Endothelial cell of umbilical vein (primary cell): ENCODE data around the gene TRPV2. TPM values are rescaled to one million over a fixed set of nuclear protein-coding genes. Genes with fewer than 3 reads are reported as not detected.

Source experiments
- BruUV-seq: library from RNA; stranded (reverse); fragments of 400-500 nt; replicated peaks from 2 replicates; lab custom pipeline; 2021; lab: Mats Ljungman, UMichigan
- CTCF ChIA-PET: fragments of 300-600, 350-600 bp; sonication (Branson Sonifier 250); formaldehyde crosslinking; loops from one replicate; lab custom pipeline; 2021; ENCODE audit warnings: antibody characterized with exemption, inconsistent platforms; lab: Charles Lee
- POLR2A ChIA-PET: fragments of 300-600, 350-600 bp; sonication (Branson Sonifier 250); formaldehyde crosslinking; loops from one replicate; lab custom pipeline; 2021; ENCODE audit warnings: antibody characterized with exemption, inconsistent platforms; lab: Charles Lee
- DNase-seq: peaks from one replicate; pipeline ENCODE4 v3.0.0-alpha.2; 2011; ENCODE audit warnings: low read depth, low spot score
- FAIRE-seq: peaks from 2 replicates; lab custom pipeline; 2011; peaks lifted over from hg19 to GRCh38; lab: Jason Lieb, UNC
- H2AFZ ChIP-seq: 2 replicates; pipeline ENCODE4 v1.6.0; 2012; ENCODE audit warnings: low read depth, low read length, control low read depth, inconsistent platforms
- H3K27ac ChIP-seq: 2 replicates; pipeline ENCODE4 v1.5.1; 2011; ENCODE audit warnings: low read depth, mild to moderate bottlenecking, control low read depth, low read length, moderate library complexity; ENCODE audit not compliant: insufficient read depth
- H3K27me3 ChIP-seq, 2 experiments: 2 replicates each; pipeline versions ENCODE4 v1.6.0 to v1.6.1; 2011; ENCODE audit warnings: low read length in 2 of 2, mixed read lengths in 1 of 2; ENCODE audit not compliant: control insufficient read depth in 2 of 2, insufficient read depth in 2 of 2
- H3K36me3 ChIP-seq, 2 experiments: 2 replicates in 1 of 2; 3 replicates in 1 of 2; pipeline ENCODE4 v1.5.1; 2011; ENCODE audit warnings: low read length in 2 of 2, mild to moderate bottlenecking in 1 of 2, moderate library complexity in 1 of 2; ENCODE audit not compliant: control insufficient read depth in 2 of 2, insufficient read depth in 2 of 2; ENCODE audit errors: extremely low read depth in 1 of 2
- H3K4me1 ChIP-seq: 3 replicates; pipeline ENCODE4 v1.5.1; 2011; ENCODE audit warnings: mild to moderate bottlenecking, low read length; ENCODE audit not compliant: control insufficient read depth, insufficient read depth; ENCODE audit errors: extremely low read depth
- H3K4me2 ChIP-seq: 2 replicates; pipeline ENCODE4 v1.6.1; 2011; ENCODE audit warnings: low read length, control low read depth, mixed read lengths; ENCODE audit not compliant: insufficient read depth
- H3K4me3 ChIP-seq, 3 experiments: fragments of 200-600 bp in 1 of 3; sonication (generic), shearing (Covaris generic) in 1 of 3; replicated peaks in 1 of 3; 2 replicates each; pipeline ENCODE4 v1.5.1; 2011 to 2016; ENCODE audit warnings: control low read depth in 3 of 3, low read length in 3 of 3, mild to moderate bottlenecking in 2 of 3, inconsistent platforms in 1 of 3, low read depth in 1 of 3, moderate library complexity in 1 of 3; ENCODE audit not compliant: insufficient read depth in 1 of 3
- H3K79me2 ChIP-seq: 2 replicates; pipeline ENCODE4 v1.6.0; 2012; ENCODE audit warnings: low read length, inconsistent platforms; ENCODE audit not compliant: control insufficient read depth, insufficient read depth
- H3K9ac ChIP-seq: replicated peaks from 2 replicates; pipeline ENCODE3; 2011; ENCODE audit warnings: low read length, control low read depth; ENCODE audit not compliant: insufficient read depth; ENCODE audit errors: extremely low read depth
- H3K9me1 ChIP-seq: replicated peaks from 3 replicates; pipeline ENCODE4 v1.6.0; 2011; ENCODE audit warnings: mild to moderate bottlenecking, low read length; ENCODE audit not compliant: control insufficient read depth, insufficient read depth; ENCODE audit errors: extremely low read depth
- H3K9me3 ChIP-seq: replicated peaks from 2 replicates; pipeline ENCODE4 v1.5.1; 2012; ENCODE audit warnings: low read length, inconsistent platforms; ENCODE audit not compliant: control insufficient read depth, insufficient read depth
- H4K20me1 ChIP-seq: replicated peaks from 2 replicates; pipeline ENCODE3; 2011; ENCODE audit warnings: mild to moderate bottlenecking, low read length; ENCODE audit not compliant: control insufficient read depth, insufficient read depth; ENCODE audit errors: extremely low read depth
- EZH2 ChIP-seq: IDR thresholded peaks from 2 replicates; pipeline ENCODE4 v1.6.1; 2012; ENCODE audit warnings: borderline replicate concordance, low read depth, mild to moderate bottlenecking, moderate library complexity, low read length, inconsistent platforms; ENCODE audit not compliant: severe bottlenecking
- FOS ChIP-seq: IDR thresholded peaks from 2 replicates; pipeline ENCODE4 v1.6.1; 2011; ENCODE audit warnings: mild to moderate bottlenecking, low read length, moderate library complexity, borderline replicate concordance; ENCODE audit not compliant: insufficient read depth
- JUN ChIP-seq: IDR thresholded peaks from 2 replicates; pipeline ENCODE4 v1.6.1; 2011; ENCODE audit warnings: borderline replicate concordance, low read depth; ENCODE audit not compliant: insufficient read length, insufficient read depth
- MYC ChIP-seq: IDR thresholded peaks from one replicate; pipeline ENCODE4 v1.6.1; 2011; ENCODE audit warnings: mild to moderate bottlenecking, low read depth, low read length
- POLR2A ChIP-seq: IDR thresholded peaks from 2 replicates; pipeline ENCODE4 v1.6.1; 2012; ENCODE audit warnings: low read depth, mild to moderate bottlenecking, control low read depth, low read length
- POLR2AphosphoS5 ChIP-seq: IDR thresholded peaks from 2 replicates; pipeline ENCODE4 v1.6.1; 2012; ENCODE audit warnings: low read depth, mild to moderate bottlenecking, control low read depth, low read length, moderate library complexity; ENCODE audit not compliant: insufficient read depth
- dilution Hi-C: fragments of 300-500 bp; cut with MboI; formaldehyde crosslinking; loops from one replicate; pipeline ENCODE4 v1.15.0; 2019; ENCODE audit warnings: low sequenced_read_pairs; ENCODE audit not compliant: extremely low pct_ligation_motif_present
- intact Hi-C: fragments of 100-400 bp; cut with micrococcal nuclease; formaldehyde crosslinking; loops from one replicate; pipeline ENCODE4 v1.10.0; 2022
- polyA plus RNA-seq, 4 experiments: library from polyadenylated mRNA; depleted of rRNA in 3 of 4; stranded (reverse) in 3 of 4; unstranded in 1 of 4; fragments of >200 nt; gene quantifications; 2 replicates each; pipeline versions ENCODE4 v1.2.1 to v1.2.3, GENCODE V29; 2011 to 2012; ENCODE audit warnings: missing spikeins in 1 of 4
- total RNA-seq: library from RNA; stranded (reverse); gene quantifications from 2 replicates; pipeline ENCODE4 v1.2.3, GENCODE V29; 2021
- TF ChIP-seq, protein P1 (sequence below), 2 donors: IDR thresholded peaks; 1 replicate in 1 of 2; 2 replicates in 1 of 2; pipeline ENCODE4 v1.5.1; 2011; ENCODE audit warnings: low read length in 2 of 2, mild to moderate bottlenecking in 2 of 2, moderate library complexity in 2 of 2, control low read depth in 1 of 2, inconsistent platforms in 1 of 2, low read depth in 1 of 2; ENCODE audit not compliant: insufficient read depth in 1 of 2; ENCODE audit errors: extremely low read depth in 1 of 2
- TF ChIP-seq, protein P2 (sequence below): IDR thresholded peaks from 2 replicates; pipeline ENCODE4 v1.6.1; 2011; ENCODE audit not compliant: insufficient read depth, insufficient read length

The TRPV2 gene
- total and polyA plus RNA-seq, 2 donors (not counting 3 experiments of a cell fraction or from before 2014, with no cell fraction given), result 4.2 to 10.6 TPM

DNA sequence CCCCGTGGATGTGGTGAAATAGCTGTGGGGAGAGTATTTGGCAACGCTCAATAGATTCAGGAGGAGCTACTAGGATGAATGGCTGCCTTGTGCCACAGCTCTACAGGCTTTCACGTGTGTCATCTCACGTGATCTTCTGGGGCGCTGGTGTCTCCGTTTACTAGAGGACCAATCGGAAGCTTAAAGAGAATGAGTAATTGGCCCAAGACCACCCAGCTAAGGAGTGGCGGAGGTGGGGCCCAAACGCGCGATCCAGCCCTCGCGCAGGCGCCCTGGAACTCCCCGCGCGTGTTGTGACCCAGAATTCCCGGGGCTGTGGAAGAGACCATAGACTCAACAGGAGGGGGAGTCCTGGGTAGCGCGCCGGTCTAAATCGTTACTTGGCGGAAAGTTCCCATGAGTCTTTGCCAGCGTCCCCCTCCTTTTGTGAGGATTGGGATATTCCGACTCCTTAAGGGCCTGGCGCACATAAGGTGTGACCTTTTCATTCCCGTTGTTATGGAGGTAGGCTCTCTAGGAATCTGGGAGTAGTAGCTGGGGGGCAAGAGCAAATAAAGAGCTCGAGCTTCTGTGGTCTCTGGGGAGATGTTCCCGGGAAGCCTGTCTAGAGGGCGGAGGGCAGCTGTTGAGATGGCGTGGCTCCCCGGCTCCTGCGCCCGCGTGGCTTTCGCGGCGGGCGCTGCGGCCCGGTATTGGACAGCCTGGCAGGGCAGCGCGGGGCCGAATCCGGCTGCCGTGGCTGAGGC, 23.4 kb downstream of the TRPV2 start:
- H3K9me3 ChIP-seq, result no peaks in the 10 kb centered on the region

More for the DNA sequence above, 23.4 kb downstream of the TRPV2 start:
- Histone ChIP-seq H3K27ac (peak overlapping the region; percentile 67), H3K4me2 (peak overlapping the region; percentile 87), H2AFZ (peak overlapping the region; percentile 83), H3K27me3 (no peaks in the 10 kb centered on the region), H3K79me2 (peaks cover 48% of the 10 kb centered on the region), H3K9me1 (no peaks in the 10 kb centered on the region), H3K4me1 (peaks cover 35% of the 10 kb centered on the region), H3K36me3 (peaks cover 26 to 28% of the 10 kb centered on the region in 2 experiments), H3K4me3 (peak overlapping the region; percentile 77 to 97 (median 89)), H4K20me1 (peaks cover 11% of the 10 kb centered on the region), H3K9ac (peak overlapping the region; percentile 88)
- POLR2A ChIA-PET, result interaction anchor here (0.5 to 1.7 kb wide), 16 partner anchors 11 to 1104 kb away, joined by 3 to 52 read pairs (median 4); partner anchors contain the start of genes CENPV and UBB
- intact Hi-C loops, result loop anchor here (1.0 to 10.0 kb wide), 2 partner anchors 57 to 976 kb away; partner anchors contain the start of gene UBB
- BruUV-seq, result no TSS peak
- dilution Hi-C loops, result no loop called here
- peak; percentile 100 for DNase-seq
- peak; percentile 100 for FAIRE-seq
- CTCF ChIA-PET, result interaction anchor here (0.8 to 4.5 kb wide), 17 partner anchors 10 to 151 kb away, joined by 3 to 33 read pairs (median 4); partner anchors contain the start of genes CENPV, TRPV2 and UBB
- TF ChIP-seq POLR2AphosphoS5 (peak; percentile 100), EZH2 (no peak), FOS (no peak), JUN (no peak), MYC (peak; percentile 85), POLR2A (peak; percentile 99)
- TF ChIP-seq, protein P1, sequence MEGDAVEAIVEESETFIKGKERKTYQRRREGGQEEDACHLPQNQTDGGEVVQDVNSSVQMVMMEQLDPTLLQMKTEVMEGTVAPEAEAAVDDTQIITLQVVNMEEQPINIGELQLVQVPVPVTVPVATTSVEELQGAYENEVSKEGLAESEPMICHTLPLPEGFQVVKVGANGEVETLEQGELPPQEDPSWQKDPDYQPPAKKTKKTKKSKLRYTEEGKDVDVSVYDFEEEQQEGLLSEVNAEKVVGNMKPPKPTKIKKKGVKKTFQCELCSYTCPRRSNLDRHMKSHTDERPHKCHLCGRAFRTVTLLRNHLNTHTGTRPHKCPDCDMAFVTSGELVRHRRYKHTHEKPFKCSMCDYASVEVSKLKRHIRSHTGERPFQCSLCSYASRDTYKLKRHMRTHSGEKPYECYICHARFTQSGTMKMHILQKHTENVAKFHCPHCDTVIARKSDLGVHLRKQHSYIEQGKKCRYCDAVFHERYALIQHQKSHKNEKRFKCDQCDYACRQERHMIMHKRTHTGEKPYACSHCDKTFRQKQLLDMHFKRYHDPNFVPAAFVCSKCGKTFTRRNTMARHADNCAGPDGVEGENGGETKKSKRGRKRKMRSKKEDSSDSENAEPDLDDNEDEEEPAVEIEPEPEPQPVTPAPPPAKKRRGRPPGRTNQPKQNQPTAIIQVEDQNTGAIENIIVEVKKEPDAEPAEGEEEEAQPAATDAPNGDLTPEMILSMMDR (IDR thresholded peaks at IDR 0.05; ENCODE audit: extremely low read depth in 1 of 2, insufficient read depth in 1 of 2, low read depth in 1 of 2, low read length in 2 of 2), result no peak
- TF ChIP-seq, protein P2, sequence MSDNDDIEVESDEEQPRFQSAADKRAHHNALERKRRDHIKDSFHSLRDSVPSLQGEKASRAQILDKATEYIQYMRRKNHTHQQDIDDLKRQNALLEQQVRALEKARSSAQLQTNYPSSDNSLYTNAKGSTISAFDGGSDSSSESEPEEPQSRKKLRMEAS, result peak; percentile 90
